ENCODE measurements around the gene TELO2.

The TELO2 gene

GRCh38 chr16:1539720-1540555, 46.8 kb downstream of the TELO2 start:
- DNase-seq = no peak

GRCh38 chr16:1540556-1540855, 47.3 kb downstream of the TELO2 start:
- DNase-seq = no peak

GRCh38 chr16:1541293-1542165, 48.4 kb downstream of the TELO2 start:
- DNase-seq = no peak

GRCh38 chr16:1542166-1542500, 49.0 kb downstream of the TELO2 start:
- no peak for DNase-seq

GRCh38 chr16:1542533-1542932, 49.4 kb downstream of the TELO2 start:
- no peak for DNase-seq

- DNase-seq = peak; percentile 5
Observed at GRCh38 chr16:1543085-1543896, 50.1 kb downstream of the TELO2 start.

- peak; percentile 3 for DNase-seq
Observed at GRCh38 chr16:1545044-1546040, 52.2 kb downstream of the TELO2 start.

GRCh38 chr16:1546430-1546829, 53.3 kb downstream of the TELO2 start:
- DNase-seq = no peak

- no peak for DNase-seq
Observed at GRCh38 chr16:1548233-1548632, 55.1 kb downstream of the TELO2 start.

- no peak for DNase-seq
Observed at GRCh38 chr16:1548727-1549126, 55.6 kb downstream of the TELO2 start.

GRCh38 chr16:1550069-1550468, 56.9 kb downstream of the TELO2 start:
- DNase-seq = no peak

GRCh38 chr16:1550696-1551095, 57.5 kb downstream of the TELO2 start:
- DNase-seq = no peak

- DNase-seq = no peak
Observed at GRCh38 chr16:1551166-1551565, 58.0 kb downstream of the TELO2 start.

- no peak for DNase-seq
Observed at GRCh38 chr16:1552129-1552528, 59.0 kb downstream of the TELO2 start.

- no peak for DNase-seq
Observed at GRCh38 chr16:1553946-1554825, 61.0 kb downstream of the TELO2 start.

- DNase-seq = no peak
Observed at GRCh38 chr16:1554826-1555445, 61.8 kb downstream of the TELO2 start.

- no peak for DNase-seq
Observed at GRCh38 chr16:1556254-1556653, 63.1 kb downstream of the TELO2 start.

- no peak for DNase-seq
Observed at GRCh38 chr16:1557074-1557473, 63.9 kb downstream of the TELO2 start.

- DNase-seq = no peak
Observed at GRCh38 chr16:1557576-1557975, 64.4 kb downstream of the TELO2 start.

GRCh38 chr16:1559446-1559975, 66.4 kb downstream of the TELO2 start:
- no peak for DNase-seq
